Body of pancreas (tissue), 4 donors: ENCODE data around the gene PEMT. TPM values are rescaled to one million over a fixed set of nuclear protein-coding genes. Genes with fewer than 3 reads are reported as not detected.

Source experiments
- ATAC-seq: fragments of 150-250 bp; one replicate; pipeline ENCODE4 v1.9.1; 2016
- DNase-seq, 4 donors: peaks; one replicate each; pipeline ENCODE4 v3.0.0-alpha.2; 2019
- H3K27ac ChIP-seq, 4 donors: fragments of 200-600 bp; sonication (generic); 1 replicate in 3 of 4; 2 replicates in 1 of 4; pipeline versions ENCODE4 v1.5.1 to v1.6.1; 2016 to 2019; ENCODE audit warnings: mild to moderate bottlenecking in 1 of 4, mixed read lengths in 1 of 4, moderate library complexity in 1 of 4
- H3K27me3 ChIP-seq, 2 donors: fragments of 200-600 bp; sonication (generic); one replicate each; pipeline ENCODE4 v1.6.0; 2016; ENCODE audit warnings: mild to moderate bottlenecking in 1 of 2
- H3K36me3 ChIP-seq, 2 donors: fragments of 200-600 bp; sonication (generic); replicated peaks in 1 of 2; 2 replicates each; pipeline ENCODE4 v1.5.1; 2016; ENCODE audit warnings: low read depth in 2 of 2; ENCODE audit not compliant: insufficient read depth in 1 of 2
- H3K4me1 ChIP-seq: fragments of 200-600 bp; sonication (generic); one replicate; pipeline ENCODE4 v1.6.0; 2016
- H3K4me3 ChIP-seq, 2 donors: fragments of 200-600 bp; sonication (generic); 1 replicate in 1 of 2; 2 replicates in 1 of 2; pipeline ENCODE4 v1.5.1; 2016 to 2019
- H3K9me3 ChIP-seq, 3 donors: fragments of 200-600 bp; sonication (generic); 1 replicate in 2 of 3; 2 replicates in 1 of 3; pipeline ENCODE4 v1.5.1; 2016
- POLR2A ChIP-seq, 3 donors: fragments of 450-650 bp; IDR thresholded peaks; one replicate each; pipeline ENCODE4 v1.6.1; 2016; ENCODE audit warnings: antibody characterized with exemption in 3 of 3, mild to moderate bottlenecking in 2 of 3
- WGBS, 2 donors: methylation state at CpG; one replicate each; pipeline ENCODE4 v1.1.5; 2017; 5-methylcytosine and 5-hydroxymethylcytosine counted together
- intact Hi-C: fragments of 100-400 bp; cut with DNase I; formaldehyde crosslinking; loops from one replicate; pipeline ENCODE4 v1.15.1; 2023
- total RNA-seq, 2 donors: library from RNA; depleted of rRNA; stranded (reverse); fragments of >200 nt; gene quantifications; one replicate each; pipeline ENCODE4 v1.1.0, GENCODE V29; 2016
- TF ChIP-seq, protein P1 (sequence below), 7 experiments: fragments of 450-650 bp in 4 of 7; fragments of 200-600 bp in 3 of 7; sonication (generic) in 3 of 7; IDR thresholded peaks; one replicate each; pipeline ENCODE4 v1.5.1; 2016 to 2019; ENCODE audit warnings: antibody characterized with exemption in 7 of 7

The PEMT gene
- total RNA-seq, 2 donors from 2014 or later: 23.4 to 27.8 TPM

DNA sequence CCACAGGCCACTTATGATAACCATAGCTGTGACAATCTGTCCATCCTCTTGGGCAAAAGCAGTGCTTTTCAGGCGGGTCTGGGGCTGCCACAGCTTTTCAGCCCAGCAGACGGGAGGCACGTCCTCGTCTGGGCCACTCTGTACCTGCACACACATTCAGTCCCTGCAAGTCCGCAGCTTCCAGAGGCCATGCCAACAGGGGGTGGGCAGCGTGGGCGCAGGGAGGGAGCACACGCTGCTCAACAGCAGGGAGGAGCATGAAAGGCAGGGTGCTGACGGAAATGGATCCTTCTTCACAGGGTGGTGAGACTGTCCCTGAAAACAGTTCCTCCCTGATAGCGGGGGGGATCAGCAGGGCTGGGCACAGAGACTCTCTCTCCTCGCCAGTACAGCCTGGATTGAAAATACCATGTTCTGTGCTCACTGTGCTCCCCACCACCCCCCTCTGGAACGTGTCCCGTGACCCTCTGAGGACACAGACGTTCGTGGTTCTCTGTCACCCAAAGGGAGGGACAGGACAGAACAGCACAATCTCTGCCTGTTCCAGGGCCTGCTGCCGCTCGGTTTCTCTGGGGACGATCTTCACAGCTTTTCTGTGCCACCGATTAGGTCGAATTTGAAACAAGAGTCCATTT, 41.7 kb downstream of the PEMT start:
- Histone ChIP-seq H3K9me3 (no peaks in the 10 kb centered on the region), H3K4me3 (no peak overlapping the region), H3K27me3 (no peaks in the 10 kb centered on the region), H3K36me3 (no peaks in the 10 kb centered on the region), H3K27ac (no peak overlapping the region), H3K4me1 (no peaks in the 10 kb centered on the region)
- intact Hi-C loops: no loop called here
- DNase-seq (no peak), ATAC-seq (no peak)
- WGBS, 2 donors: 90 to 91% methylated on average over 14 to 20 of the region's 20 CpGs
- TF ChIP-seq, protein P1, sequence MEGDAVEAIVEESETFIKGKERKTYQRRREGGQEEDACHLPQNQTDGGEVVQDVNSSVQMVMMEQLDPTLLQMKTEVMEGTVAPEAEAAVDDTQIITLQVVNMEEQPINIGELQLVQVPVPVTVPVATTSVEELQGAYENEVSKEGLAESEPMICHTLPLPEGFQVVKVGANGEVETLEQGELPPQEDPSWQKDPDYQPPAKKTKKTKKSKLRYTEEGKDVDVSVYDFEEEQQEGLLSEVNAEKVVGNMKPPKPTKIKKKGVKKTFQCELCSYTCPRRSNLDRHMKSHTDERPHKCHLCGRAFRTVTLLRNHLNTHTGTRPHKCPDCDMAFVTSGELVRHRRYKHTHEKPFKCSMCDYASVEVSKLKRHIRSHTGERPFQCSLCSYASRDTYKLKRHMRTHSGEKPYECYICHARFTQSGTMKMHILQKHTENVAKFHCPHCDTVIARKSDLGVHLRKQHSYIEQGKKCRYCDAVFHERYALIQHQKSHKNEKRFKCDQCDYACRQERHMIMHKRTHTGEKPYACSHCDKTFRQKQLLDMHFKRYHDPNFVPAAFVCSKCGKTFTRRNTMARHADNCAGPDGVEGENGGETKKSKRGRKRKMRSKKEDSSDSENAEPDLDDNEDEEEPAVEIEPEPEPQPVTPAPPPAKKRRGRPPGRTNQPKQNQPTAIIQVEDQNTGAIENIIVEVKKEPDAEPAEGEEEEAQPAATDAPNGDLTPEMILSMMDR (IDR thresholded peaks at IDR 0.05): no peak
- TF ChIP-seq POLR2A (IDR thresholded peaks at IDR 0.05): no peak

DNA sequence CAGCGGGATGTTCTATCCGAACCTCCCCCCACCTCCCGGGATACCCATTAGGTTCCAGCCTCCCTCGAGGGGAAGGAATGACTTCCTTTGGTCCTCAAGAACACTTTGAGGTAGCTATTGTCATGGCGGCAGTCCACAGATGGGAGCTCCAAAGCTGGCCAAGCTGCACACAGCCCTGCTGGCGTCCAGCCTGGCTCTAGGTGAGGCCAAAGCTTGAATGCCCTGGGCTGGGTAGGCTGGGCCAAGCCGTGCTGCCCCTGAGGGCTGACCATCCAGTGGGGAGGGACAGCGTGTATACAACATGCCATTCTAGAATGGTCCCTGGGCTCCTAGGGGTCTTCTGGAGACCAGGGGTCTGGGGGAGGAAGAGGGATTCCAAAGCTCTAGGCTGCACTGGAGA, 43.5 kb downstream of the PEMT start:
- no peak for DNase-seq
- no peak overlapping the region for H3K4me3 ChIP-seq
- ATAC-seq: no peak
- intact Hi-C loops: no loop called here
- no peaks in the 10 kb centered on the region for H3K27me3 ChIP-seq
- no peaks in the 10 kb centered on the region for H3K9me3 ChIP-seq
- TF ChIP-seq, protein P1 (IDR thresholded peaks at IDR 0.05): no peak
- TF ChIP-seq POLR2A (IDR thresholded peaks at IDR 0.05): no peak
- peaks cover 10% of the 10 kb centered on the region for H3K4me1 ChIP-seq
- 85 to 86% methylated on average over 5 to 8 of the region's 8 CpGs for WGBS, 2 donors
- no peaks in the 10 kb centered on the region for H3K36me3 ChIP-seq
- no peak overlapping the region for H3K27ac ChIP-seq

DNA sequence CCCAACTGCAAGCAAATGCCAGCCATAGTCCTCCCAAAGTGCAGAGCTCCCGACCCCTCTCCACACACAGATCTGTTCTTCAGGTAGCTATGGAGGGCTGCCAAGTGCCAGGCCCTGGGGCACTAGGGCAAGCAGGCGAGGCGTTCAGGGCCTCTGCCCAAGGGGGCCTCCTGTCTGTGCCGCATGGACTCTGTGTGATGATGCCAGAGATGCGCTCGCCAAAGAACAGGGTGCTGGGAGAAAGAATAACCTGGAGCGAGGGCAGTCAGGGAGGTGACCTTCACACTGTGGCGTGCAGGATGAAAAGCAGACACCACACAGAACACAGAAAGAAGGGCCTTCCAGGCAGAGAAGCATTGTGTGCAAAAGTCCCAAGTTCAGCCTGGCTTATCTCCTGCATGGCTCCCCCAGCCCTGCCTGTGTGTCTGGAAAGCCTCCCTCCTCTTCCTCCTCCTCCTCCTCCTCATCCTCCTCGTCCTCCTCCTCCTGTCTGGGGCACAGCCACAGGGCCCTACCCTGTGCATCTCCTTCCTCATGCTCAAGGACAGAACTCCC, 44.2 kb downstream of the PEMT start:
- Histone ChIP-seq H3K27me3 (no peaks in the 10 kb centered on the region), H3K9me3 (no peaks in the 10 kb centered on the region), H3K4me1 (peaks cover 14% of the 10 kb centered on the region), H3K36me3 (no peaks in the 10 kb centered on the region), H3K27ac (no peak overlapping the region), H3K4me3 (no peak overlapping the region)
- 69 to 73% methylated on average over 3 to 9 of the region's 9 CpGs for WGBS, 2 donors
- ATAC-seq (no peak), DNase-seq (no peak)
- TF ChIP-seq POLR2A (IDR thresholded peaks at IDR 0.05): no peak
- TF ChIP-seq, protein P1 (IDR thresholded peaks at IDR 0.05): no peak
- intact Hi-C loops: no loop called here

DNA sequence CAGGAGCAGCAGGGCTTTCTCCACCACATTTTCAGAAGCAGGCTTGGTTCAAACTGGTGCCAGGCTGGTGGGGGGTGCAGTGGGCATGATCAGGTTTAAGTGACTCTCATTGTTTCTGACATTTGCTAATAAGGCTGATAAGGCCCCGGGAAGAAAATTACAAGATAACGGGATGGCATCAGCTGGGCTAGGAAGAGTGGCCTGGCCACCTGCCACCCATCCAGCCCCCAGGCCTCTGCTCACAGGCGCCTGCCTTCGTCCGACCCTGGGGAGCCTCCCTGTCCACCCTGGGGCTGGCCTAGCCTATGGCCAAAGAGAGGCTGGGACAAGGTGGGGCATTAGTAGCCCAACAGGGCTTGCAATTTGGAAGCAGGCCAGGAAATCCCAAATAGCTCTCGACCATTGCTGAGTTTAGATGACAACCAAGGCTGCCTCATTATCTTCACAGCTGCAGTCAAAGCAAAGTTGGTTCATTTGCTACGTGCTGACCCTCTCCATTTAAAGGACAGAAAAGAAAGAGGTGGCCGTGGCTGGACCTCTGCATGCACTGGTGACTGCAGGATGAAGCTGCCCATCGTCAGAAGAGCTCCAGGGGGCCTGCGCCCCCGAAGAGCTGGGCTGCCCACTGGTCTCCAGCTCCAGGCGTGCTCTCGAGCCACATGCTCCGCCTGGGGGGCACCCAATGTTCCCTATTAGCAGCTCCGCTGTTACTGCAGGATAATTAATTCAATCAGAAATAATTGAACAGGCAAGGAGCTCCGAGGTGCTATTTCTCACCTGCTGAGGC, 44.9 kb downstream of the PEMT start:
- WGBS, 2 donors: 87 to 89% methylated on average over 15 of the region's 16 CpGs
- H3K9me3 ChIP-seq: no peaks in the 10 kb centered on the region
- no peak for DNase-seq
- intact Hi-C loops: no loop called here
- H3K4me3 ChIP-seq: no peak overlapping the region
- H3K4me1 ChIP-seq: peaks cover 14% of the 10 kb centered on the region
- no peak for TF ChIP-seq POLR2A (IDR thresholded peaks at IDR 0.05)
- TF ChIP-seq, protein P1 (IDR thresholded peaks at IDR 0.05): no peak
- H3K27ac ChIP-seq: no peak overlapping the region
- H3K27me3 ChIP-seq: no peaks in the 10 kb centered on the region
- no peaks in the 10 kb centered on the region for H3K36me3 ChIP-seq
- no peak for ATAC-seq
